Measurements from ENCODE around the gene SYT9. TPM values are rescaled to one million over a fixed set of nuclear protein-coding genes. Genes with fewer than 3 reads are reported as not detected.

SYT9 gene
- total and polyA plus RNA-seq, 2 of the 4 experiments (the other 2 are of a cell fraction): not detected

GRCh38 chr11:7347611-7348431 is 96.1 kb downstream of the SYT9 start:
- H4K91ac ChIP-seq (ENCODE audit: insufficient read depth, low read depth, low read length): no peak overlapping the region
- dilution Hi-C loops (cut with HindIII; ENCODE audit: low sequenced_read_pairs, unreplicated experiment): no loop called here
- no peak overlapping the region for H3K56ac ChIP-seq (ENCODE audit: extremely low read depth, insufficient read depth, low read length)
- H3K9me3 ChIP-seq (ENCODE audit: control insufficient read depth, insufficient read depth, low read length): no peaks in the 10 kb centered on the region; the same call in 1 of the 2 replicates
- in situ Hi-C loops (cut with MboI; ENCODE audit: low sequenced_read_pairs): no loop called here
- no peak overlapping the region for H3K23ac ChIP-seq (ENCODE audit: low read depth, low read length)
- no peaks in the 10 kb centered on the region for H4K20me1 ChIP-seq (ENCODE audit: insufficient read depth, low read length)
- no peak overlapping the region for H3K4me3 ChIP-seq (ENCODE audit: insufficient read depth, low read depth, low read length)
- H3K4ac ChIP-seq (ENCODE audit: low read depth, low read length): no peak overlapping the region
- no CpG with 5 or more reads among the region's 6 CpGs for WGBS, 2 experiments (ENCODE audit: extremely low coverage in 2 of 2, insufficient read length in 1 of 2)
- POLR2A ChIA-PET (ENCODE audit: unreplicated experiment): no interaction called here
- no peaks in the 10 kb centered on the region for H3K9me1 ChIP-seq (ENCODE audit: insufficient read depth, low read length)
- no peaks in the 10 kb centered on the region for H3K36me3 ChIP-seq (ENCODE audit: control insufficient read depth, insufficient read depth, low read length)
- no peaks in the 10 kb centered on the region for H3K79me1 ChIP-seq (ENCODE audit: low read depth in 1 of 2, low read length in 2 of 2)
- no peak overlapping the region for H2AK5ac ChIP-seq (ENCODE audit: low read depth, low read length)
- no peak overlapping the region for H4K5ac ChIP-seq (ENCODE audit: low read depth, low read length)
- H3K14ac ChIP-seq (replicated peaks; ENCODE audit: low read depth, low read length): no peak overlapping the region
- intact Hi-C loops (cut with micrococcal nuclease): no loop called here
- H2AFZ ChIP-seq (replicated peaks; ENCODE audit: low read length, poor library complexity): no peak overlapping the region
- no peak overlapping the region for H2BK20ac ChIP-seq (ENCODE audit: low read depth, low read length)
- no TSS peak for BruUV-seq (replicated peaks)
- no peak overlapping the region for H3K27ac ChIP-seq (ENCODE audit: insufficient read depth, low read length)
- no peak overlapping the region for H2BK120ac ChIP-seq (ENCODE audit: low read depth, low read length)
- H2AK9ac ChIP-seq (replicated peaks; ENCODE audit: low read depth, low read length, poor library complexity): no peak overlapping the region
- H3K18ac ChIP-seq (ENCODE audit: low read depth, low read length): no peak overlapping the region
- DNase-seq (no peak), ATAC-seq (ENCODE audit: low read depth) (no peak)
- H4K8ac ChIP-seq (ENCODE audit: low read depth in 2 of 2, low read length in 2 of 2): no peak overlapping the region
- H3K27me3 ChIP-seq (ENCODE audit: control insufficient read depth, insufficient read depth, low read length): no peaks in the 10 kb centered on the region
- H3K4me2 ChIP-seq (ENCODE audit: low read depth, low read length): no peak overlapping the region
- no peaks in the 10 kb centered on the region for H3K4me1 ChIP-seq (ENCODE audit: control insufficient read depth, insufficient read depth, low read length)
- no peak overlapping the region for H2BK5ac ChIP-seq (ENCODE audit: low read depth, low read length, poor library complexity, severe bottlenecking)
- no peak for TF ChIP-seq FOS (IDR thresholded peaks at IDR 0.05; ENCODE audit: low read depth, low read length)
- TF ChIP-seq POLR2A (IDR thresholded peaks at IDR 0.05; ENCODE audit: low read depth, low read length): no peak
- no peak for TF ChIP-seq CTCF (conservative IDR thresholded peaks at IDR 0.05; ENCODE audit: low read depth, low read length)
- no peak for TF ChIP-seq CHD1 (IDR thresholded peaks at IDR 0.05; ENCODE audit: low read depth, low read length)
- TF ChIP-seq BHLHE40 (IDR thresholded peaks at IDR 0.05; ENCODE audit: low read depth, low read length): no peak
- TF ChIP-seq CEBPB (IDR thresholded peaks at IDR 0.05; ENCODE audit: low read depth, low read length): no peak
- no peak for TF ChIP-seq RCOR1 (IDR thresholded peaks at IDR 0.05; ENCODE audit: insufficient replicate concordance, low read length)
- no peak for TF ChIP-seq MAFK (IDR thresholded peaks at IDR 0.05; ENCODE audit: low read depth, low read length)
- no peak for TF ChIP-seq USF2 (IDR thresholded peaks at IDR 0.05; ENCODE audit: low read depth, low read length)
- no peak for TF ChIP-seq ELK1 (IDR thresholded peaks at IDR 0.05; ENCODE audit: borderline replicate concordance, low read depth, low read length)
- TF ChIP-seq MAZ (IDR thresholded peaks at IDR 0.05; ENCODE audit: borderline replicate concordance, low read depth, low read length): no peak
- no peak for TF ChIP-seq RFX5 (IDR thresholded peaks at IDR 0.05; ENCODE audit: low read depth, low read length)
- no peak for TF ChIP-seq SMC3 (IDR thresholded peaks at IDR 0.05; ENCODE audit: low read depth, low read length)
- TF ChIP-seq MXI1 (IDR thresholded peaks at IDR 0.05; ENCODE audit: borderline replicate concordance, low read depth, low read length): no peak
- TF ChIP-seq NFE2L2 (IDR thresholded peaks at IDR 0.05; ENCODE audit: low read depth, low read length): no peak
- TF ChIP-seq RAD21 (IDR thresholded peaks at IDR 0.05; ENCODE audit: low read length): no peak
- no peak overlapping the region for H2BK15ac ChIP-seq (ENCODE audit: low read depth, low read length)
- CTCF ChIA-PET: no interaction called here
- no peak overlapping the region for H3K9ac ChIP-seq (ENCODE audit: low read depth, low read length)
